ENCODE measurements around the gene PNPLA6.
"Not testable (repeated sequence)": the region's sequence is repeated elsewhere in the genome, so short reads cannot be mapped to it uniquely, and the experiment has no call there.

The PNPLA6 gene

GRCh38 chr19:7556696-7557315 is 21.3 kb downstream of the PNPLA6 start:
- no peak for DNase-seq (ENCODE audit: low read depth)

DNA sequence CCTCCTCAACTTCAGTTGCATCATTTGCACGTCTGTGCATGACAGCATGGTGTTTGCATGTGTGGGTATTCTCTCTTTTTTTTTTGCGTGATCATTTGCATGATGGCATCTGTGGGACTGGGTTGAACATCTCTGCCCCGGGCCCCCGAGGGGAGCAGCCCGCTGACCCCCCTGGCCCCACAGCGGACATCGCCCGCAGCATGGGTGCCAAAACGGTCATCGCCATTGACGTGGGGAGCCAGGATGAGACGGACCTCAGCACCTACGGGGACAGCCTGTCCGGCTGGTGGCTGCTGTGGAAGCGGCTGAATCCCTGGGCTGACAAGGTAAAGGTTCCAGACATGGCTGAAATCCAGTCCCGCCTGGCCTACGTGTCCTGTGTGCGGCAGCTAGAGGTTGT is 23.1 kb downstream of the PNPLA6 start:
- no peak for DNase-seq (ENCODE audit: low read depth)

DNA sequence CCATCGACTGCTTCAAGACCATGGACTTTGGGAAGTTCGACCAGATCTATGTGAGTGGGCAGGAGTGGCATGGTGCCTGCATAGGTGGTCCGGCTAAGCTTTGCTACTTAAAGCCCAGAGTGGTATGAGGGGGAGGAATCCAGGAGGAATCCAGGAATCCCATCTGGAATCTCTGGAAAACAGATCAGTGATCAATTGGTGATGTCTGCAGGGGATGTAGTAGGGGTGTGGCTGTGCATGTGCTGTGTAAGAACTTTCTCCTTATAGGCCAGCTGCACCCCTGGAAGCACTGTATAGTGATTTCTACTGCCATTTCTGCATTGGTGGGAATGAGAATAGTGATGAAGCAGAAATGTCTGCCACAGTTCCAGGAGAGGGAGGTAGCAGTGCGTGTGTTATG is 23.6 kb downstream of the PNPLA6 start:
- DNase-seq (ENCODE audit: low read depth): no peak

- no peak for DNase-seq (ENCODE audit: low read depth)
These were observed 24.7 kb downstream of the PNPLA6 start for GRCh38 chr19:7560255-7560654.

- no peak for DNase-seq (ENCODE audit: low read depth)
These were observed 25.8 kb downstream of the PNPLA6 start for GRCh38 chr19:7561325-7561724.

- DNase-seq (ENCODE audit: low read depth): no peak
These were observed 27.3 kb downstream of the PNPLA6 start for GRCh38 chr19:7562646-7563393.

DNA sequence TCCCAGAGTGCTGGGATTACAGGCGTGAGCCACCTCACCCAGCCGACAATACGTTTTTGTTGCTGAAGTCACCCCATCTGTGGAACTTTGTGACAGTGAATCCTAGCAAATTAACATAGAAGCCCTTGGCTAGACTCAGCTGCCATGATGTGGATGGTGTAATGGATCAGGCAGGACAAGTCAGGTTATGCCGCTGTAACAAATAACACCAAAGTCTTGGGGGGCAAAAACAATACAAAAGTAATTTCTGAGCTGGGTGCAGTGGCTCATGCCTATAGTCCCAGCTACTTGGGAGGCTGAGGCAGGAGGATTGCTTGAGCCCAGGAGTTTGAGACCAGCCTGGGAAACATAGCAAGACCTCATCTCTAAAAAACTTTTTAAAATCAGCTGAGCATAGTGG is 29.3 kb downstream of the PNPLA6 start:
- no peak for DNase-seq (ENCODE audit: low read depth)

- no peak for DNase-seq (ENCODE audit: low read depth)
These were observed 29.8 kb downstream of the PNPLA6 start for GRCh38 chr19:7565332-7565731.

GRCh38 chr19:7570761-7571160 is 35.2 kb downstream of the PNPLA6 start:
- no peak for DNase-seq (ENCODE audit: low read depth)

DNA sequence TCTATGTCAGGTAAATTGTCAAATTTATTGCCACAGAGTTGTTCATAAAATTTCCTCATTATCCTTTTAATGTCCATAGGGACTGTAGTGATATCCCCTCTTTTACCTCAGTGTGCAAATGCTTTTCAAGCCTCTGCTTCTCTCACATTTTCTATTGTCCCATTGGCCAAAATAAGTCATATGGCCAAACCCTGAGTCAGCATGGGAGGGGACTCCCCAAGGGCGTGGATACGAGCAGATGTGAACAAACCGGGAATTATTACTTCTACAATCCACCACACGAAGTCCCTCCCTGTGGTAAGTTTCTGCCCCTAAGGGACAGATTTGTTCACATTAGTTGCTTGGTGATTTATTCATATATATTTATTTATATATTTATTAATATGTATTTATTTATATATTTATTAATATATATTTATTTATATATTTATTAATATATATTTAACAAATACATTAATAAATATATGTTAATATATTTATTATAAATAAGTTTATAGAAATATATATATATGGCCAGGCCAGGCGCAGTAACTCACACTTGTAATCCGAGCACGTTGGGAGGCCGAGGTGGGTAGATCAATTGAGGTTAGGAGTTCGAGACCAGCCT is 40.0 kb downstream of the PNPLA6 start:
- no peak for DNase-seq (ENCODE audit: low read depth)

GRCh38 chr19:7577422-7577821 is 41.9 kb downstream of the PNPLA6 start:
- DNase-seq (ENCODE audit: low read depth): not testable (repeated sequence)

GRCh38 chr19:7578127-7578526 is 42.6 kb downstream of the PNPLA6 start:
- no peak for DNase-seq (ENCODE audit: low read depth)

DNA sequence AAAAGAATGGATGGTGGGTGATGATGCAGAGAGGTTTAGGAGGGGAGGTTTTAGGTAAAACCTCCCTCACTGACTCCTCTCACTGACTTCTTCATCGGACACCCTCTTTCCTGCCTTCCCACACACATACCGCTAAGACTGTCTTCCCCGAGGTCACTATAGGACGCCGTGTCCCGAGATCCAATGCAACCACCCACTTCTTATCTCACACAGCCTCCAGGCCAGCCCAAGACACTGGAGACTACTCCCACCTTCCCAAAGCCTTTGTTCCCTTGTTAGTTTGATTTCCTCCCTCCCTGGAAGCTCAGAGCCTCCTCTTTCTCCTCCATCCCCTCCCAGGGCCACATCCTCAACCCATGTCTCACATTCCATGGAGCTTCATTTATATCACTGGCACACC is 43.7 kb downstream of the PNPLA6 start:
- DNase-seq (ENCODE audit: low read depth): no peak

DNA sequence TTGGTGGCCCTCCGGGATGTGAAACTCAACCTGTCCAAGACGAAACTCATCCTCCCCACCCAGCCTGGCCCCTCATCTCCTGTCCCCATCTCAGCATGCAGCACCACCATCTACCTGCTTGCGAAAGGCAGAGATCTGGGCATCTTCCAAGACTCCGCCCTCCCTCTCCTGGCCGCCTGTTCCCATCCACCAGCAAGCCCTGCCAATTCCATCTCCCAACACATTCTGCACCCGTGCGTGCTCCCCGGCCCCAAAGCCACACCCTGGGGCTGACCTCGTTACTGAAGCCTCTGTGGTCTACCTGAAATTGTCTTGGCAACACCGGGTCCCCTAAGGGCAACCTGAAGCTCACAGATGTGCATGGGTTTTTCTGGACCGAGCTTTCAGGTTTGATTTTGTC is 46.9 kb downstream of the PNPLA6 start:
- no peak for DNase-seq (ENCODE audit: low read depth)

DNA sequence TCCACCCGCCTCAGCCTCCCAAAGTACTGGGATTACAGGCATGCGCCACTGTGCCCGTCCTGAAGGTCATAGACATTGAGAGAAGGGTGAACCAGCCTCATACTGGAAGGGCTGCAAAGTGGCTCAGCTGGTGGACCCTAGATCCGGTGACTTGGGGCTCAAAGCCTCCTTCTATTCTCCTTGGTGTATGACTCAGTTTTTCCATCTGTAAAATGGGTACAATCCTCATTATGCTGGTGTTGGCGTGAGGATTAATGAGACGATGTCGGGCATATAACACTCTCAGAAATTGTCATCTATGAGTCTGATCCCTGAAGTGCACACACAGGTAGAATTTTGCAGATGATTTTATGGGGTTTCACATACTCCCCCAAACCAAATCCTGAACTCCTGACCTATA is 54.3 kb downstream of the PNPLA6 start:
- no peak for DNase-seq (ENCODE audit: low read depth)

DNA sequence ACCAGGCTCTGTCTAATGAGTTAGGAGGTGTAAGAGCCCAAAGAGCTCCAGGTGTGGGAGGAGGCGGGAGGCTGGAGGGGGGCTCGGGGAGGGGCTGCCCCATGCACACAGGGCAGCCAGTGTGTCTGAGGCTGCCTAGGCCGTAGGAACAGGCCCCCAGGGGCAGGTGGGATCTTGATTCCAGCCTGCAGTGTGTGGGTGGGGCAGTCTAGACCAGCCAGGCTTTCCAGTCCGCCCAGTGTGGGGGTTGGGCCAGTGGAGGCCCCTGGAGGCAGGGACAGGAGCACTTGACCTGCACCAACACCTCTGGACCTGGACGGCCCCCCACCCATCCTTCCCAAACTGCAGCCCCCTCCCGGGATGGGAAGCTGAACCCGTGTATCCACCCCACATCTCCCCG is 54.7 kb downstream of the PNPLA6 start:
- no peak for DNase-seq (ENCODE audit: low read depth)

- DNase-seq (ENCODE audit: low read depth): no peak
These were observed 60.1 kb downstream of the PNPLA6 start, which contains the start of gene CAMSAP3 for GRCh38 chr19:7595466-7596133. CAMSAP3 (plus strand) TSS chr19:7595863; CDS start chr19:7596003, 140 bp downstream.

- no peak for DNase-seq (ENCODE audit: low read depth)
These were observed 60.9 kb downstream of the PNPLA6 start for GRCh38 chr19:7596211-7596937.

- no peak for DNase-seq (ENCODE audit: low read depth)
These were observed 62.2 kb downstream of the PNPLA6 start for GRCh38 chr19:7597689-7598088.

- DNase-seq (ENCODE audit: low read depth): no peak
These were observed 62.7 kb downstream of the PNPLA6 start for GRCh38 chr19:7598180-7598579.

GRCh38 chr19:7600721-7601120 is 65.2 kb downstream of the PNPLA6 start:
- no peak for DNase-seq (ENCODE audit: low read depth)
